Kidney (tissue), 14 donors: ENCODE data around the gene GAGE10. TPM values are rescaled to one million over a fixed set of nuclear protein-coding genes. Genes with fewer than 3 reads are reported as not detected.

Experiments used
- DNase-seq, 5 donors: peaks; one replicate each; pipeline ENCODE4 v3.0.0-alpha.2; 2013 to 2020
- FAIRE-seq: peaks from 2 replicates; lab custom pipeline; 2012; peaks lifted over from hg19 to GRCh38; lab: Jason Lieb, UNC
- H3K27ac ChIP-seq, 2 donors: one replicate each; pipeline ENCODE4 v1.7.0; 2013; ENCODE audit warnings: low read depth in 2 of 2, low read length in 2 of 2, inconsistent platforms in 1 of 2
- H3K27me3 ChIP-seq: one replicate; pipeline ENCODE4 v1.7.1; 2013; ENCODE audit warnings: low read length, inconsistent platforms; ENCODE audit not compliant: control insufficient read depth, insufficient read depth
- H3K36me3 ChIP-seq, 3 donors: one replicate each; pipeline versions ENCODE4 v1.7.0 to v1.7.1; 2013; ENCODE audit warnings: low read length in 3 of 3, control low read depth in 1 of 3, inconsistent platforms in 1 of 3; ENCODE audit not compliant: insufficient read depth in 3 of 3, control insufficient read depth in 2 of 3
- H3K4me1 ChIP-seq, 3 donors: one replicate each; pipeline versions ENCODE4 v1.7.0 to v1.7.1; 2013; ENCODE audit warnings: low read length in 3 of 3, inconsistent platforms in 1 of 3, low read depth in 1 of 3; ENCODE audit not compliant: control insufficient read depth in 2 of 3, insufficient read depth in 2 of 3
- H3K4me3 ChIP-seq, 3 donors: one replicate each; pipeline versions ENCODE4 v1.7.0 to v1.8.1; 2013; ENCODE audit warnings: low read length in 3 of 3, control low read depth in 1 of 3, inconsistent platforms in 1 of 3
- H3K9ac ChIP-seq, 3 donors: one replicate each; pipeline versions ENCODE4 v1.7.0 to v1.7.1; 2013; ENCODE audit warnings: low read length in 3 of 3, control low read depth in 1 of 3, inconsistent platforms in 1 of 3
- H3K9me3 ChIP-seq, 3 donors: one replicate each; pipeline versions ENCODE4 v1.7.0 to v1.7.1; 2013; ENCODE audit warnings: low read length in 3 of 3, control low read depth in 1 of 3, inconsistent platforms in 1 of 3; ENCODE audit not compliant: control insufficient read depth in 2 of 3, insufficient read depth in 1 of 3
- intact Hi-C: fragments of 100-400 bp; cut with DNase I; formaldehyde crosslinking; loops from one replicate; pipeline ENCODE4 v1.11.1; 2022
- polyA plus RNA-seq: library from polyadenylated mRNA; stranded (reverse); fragments of 350-450 nt; fragmentation: Illumina TruSeq; extraction: RNeasy Lipid Tissue Mini Kit (QIAGEN cat#74804); gene quantifications from one replicate; pipeline ENCODE4 v1.2.3, GENCODE V29; 2014; ENCODE audit warnings: low read depth, low replicate concordance; ENCODE audit not compliant: insufficient read depth
- total RNA-seq: library from RNA; stranded (reverse); fragmentation: NEBNext Ultra II Directional; extraction: Animal tissue kit (Norgen Biotek cat#: 25700); gene quantifications from one replicate; pipeline ENCODE4 v1.2.1, GENCODE V29; 2021
- TF ChIP-seq, protein P1 (sequence below): IDR thresholded peaks from 3 replicates; pipeline ENCODE4 v1.5.1; 2012; ENCODE audit warnings: mild to moderate bottlenecking, moderate library complexity, borderline replicate concordance; ENCODE audit not compliant: insufficient read depth; ENCODE audit errors: extremely low read depth
- donor health status: control.
- donor health status: control.
- donor health status: control.
- donor health status: control.
- donor health status: control.
- donor health status: DM: yes; HTN: yes; CAD: no.
- donor health status: Normal renal cell carcinoma (clear cell type).

GAGE10 gene
- total and polyA plus RNA-seq, 2 donors from 2014 or later, result not detected

GRCh38 chrX:49257074-49257790 lies 46.2 kb upstream of the GAGE10 start:
- H3K36me3 ChIP-seq, result no peaks in the 10 kb centered on the region
- H3K9me3 ChIP-seq, result no peaks in the 10 kb centered on the region
- TF ChIP-seq, protein P1, sequence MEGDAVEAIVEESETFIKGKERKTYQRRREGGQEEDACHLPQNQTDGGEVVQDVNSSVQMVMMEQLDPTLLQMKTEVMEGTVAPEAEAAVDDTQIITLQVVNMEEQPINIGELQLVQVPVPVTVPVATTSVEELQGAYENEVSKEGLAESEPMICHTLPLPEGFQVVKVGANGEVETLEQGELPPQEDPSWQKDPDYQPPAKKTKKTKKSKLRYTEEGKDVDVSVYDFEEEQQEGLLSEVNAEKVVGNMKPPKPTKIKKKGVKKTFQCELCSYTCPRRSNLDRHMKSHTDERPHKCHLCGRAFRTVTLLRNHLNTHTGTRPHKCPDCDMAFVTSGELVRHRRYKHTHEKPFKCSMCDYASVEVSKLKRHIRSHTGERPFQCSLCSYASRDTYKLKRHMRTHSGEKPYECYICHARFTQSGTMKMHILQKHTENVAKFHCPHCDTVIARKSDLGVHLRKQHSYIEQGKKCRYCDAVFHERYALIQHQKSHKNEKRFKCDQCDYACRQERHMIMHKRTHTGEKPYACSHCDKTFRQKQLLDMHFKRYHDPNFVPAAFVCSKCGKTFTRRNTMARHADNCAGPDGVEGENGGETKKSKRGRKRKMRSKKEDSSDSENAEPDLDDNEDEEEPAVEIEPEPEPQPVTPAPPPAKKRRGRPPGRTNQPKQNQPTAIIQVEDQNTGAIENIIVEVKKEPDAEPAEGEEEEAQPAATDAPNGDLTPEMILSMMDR, result no peak
- no peak overlapping the region for H3K27ac ChIP-seq
- H3K27me3 ChIP-seq, result no peaks in the 10 kb centered on the region
- no peak overlapping the region for H3K9ac ChIP-seq
- intact Hi-C loops, result no loop called here
- no peaks in the 10 kb centered on the region for H3K4me1 ChIP-seq
- DNase-seq, result peak in 1 of 5 donors; percentile 73
- no peak for FAIRE-seq
- H3K4me3 ChIP-seq, result no peak overlapping the region

GRCh38 chrX:49257846-49258748 lies 45.3 kb upstream of the GAGE10 start:
- H3K4me3 ChIP-seq, result no peak overlapping the region
- no peak overlapping the region for H3K9ac ChIP-seq
- intact Hi-C loops, result no loop called here
- DNase-seq (peak in 1 of 5 donors; percentile 49), FAIRE-seq (no peak)
- no peak overlapping the region for H3K27ac ChIP-seq
- H3K36me3 ChIP-seq, result no peaks in the 10 kb centered on the region
- no peaks in the 10 kb centered on the region for H3K27me3 ChIP-seq
- no peaks in the 10 kb centered on the region for H3K9me3 ChIP-seq
- TF ChIP-seq, protein P1, result no peak
- no peaks in the 10 kb centered on the region for H3K4me1 ChIP-seq

GRCh38 chrX:49258749-49259124 lies 44.7 kb upstream of the GAGE10 start:
- TF ChIP-seq, protein P1, result no peak
- Histone ChIP-seq H3K27me3 (no peaks in the 10 kb centered on the region), H3K9ac (no peak overlapping the region), H3K36me3 (no peaks in the 10 kb centered on the region), H3K27ac (no peak overlapping the region), H3K4me1 (no peaks in the 10 kb centered on the region), H3K4me3 (no peak overlapping the region), H3K9me3 (no peaks in the 10 kb centered on the region)
- DNase-seq (peak in 1 of 5 donors; percentile 26), FAIRE-seq (no peak)
- intact Hi-C loops, result no loop called here
